Left lung (tissue), 14 donors: ENCODE results near the gene DYRK2. TPM values are rescaled to one million over a fixed set of nuclear protein-coding genes. Genes with fewer than 3 reads are reported as not detected.

ENCODE experiments used
- ATAC-seq: fragments of 200-7000 bp; cut with Tn5 transposase; one replicate; pipeline ENCODE4 v1.9.1; 2020; ENCODE audit warnings: moderate library complexity
- DNase-seq, 4 donors: peaks; one replicate each; pipeline ENCODE4 v3.0.0-alpha.2; 2013 to 2020
- H3K27ac ChIP-seq, 2 donors: fragments of 200-600 bp; sonication (generic) in 1 of 2; one replicate each; pipeline versions ENCODE4 v1.5.0 to v1.8.0; 2020 to 2021
- H3K27me3 ChIP-seq, 2 donors: fragments of 200-600 bp; sonication (generic) in 1 of 2; one replicate each; pipeline versions ENCODE4 v1.5.0 to v1.8.0; 2020 to 2021
- H3K36me3 ChIP-seq, 2 donors: fragments of 200-600 bp; sonication (generic) in 1 of 2; one replicate each; pipeline versions ENCODE4 v1.5.0 to v1.8.0; 2020 to 2021
- H3K4me1 ChIP-seq, 2 donors: fragments of 200-600 bp; one replicate each; pipeline ENCODE4 v1.8.0; 2021
- H3K4me3 ChIP-seq, 2 donors: fragments of 200-600 bp; sonication (generic) in 1 of 2; one replicate each; pipeline versions ENCODE4 v1.5.0 to v1.8.0; 2020 to 2021; ENCODE audit warnings: mild to moderate bottlenecking in 1 of 2
- H3K9me3 ChIP-seq, 2 donors: fragments of 200-600 bp; sonication (generic) in 1 of 2; one replicate each; pipeline versions ENCODE4 v1.5.0 to v1.8.0; 2020 to 2021
- intact Hi-C, 2 donors: fragments of 100-400 bp; cut with DNase I; formaldehyde crosslinking; loops; one replicate each; pipeline versions ENCODE4 v1.11.2 to v1.14.2; 2022
- long read RNA-seq, 12 donors: library from polyadenylated mRNA in 2 of 12; unstranded in 2 of 12; transcript quantifications; one replicate each; pipeline ENCODE4 v2.0.0 and lab custom pipeline, GENCODE V29; 2019 to 2026
- polyA plus RNA-seq, 6 donors: library from polyadenylated mRNA; unstranded; fragments of 120-200 nt; gene quantifications; one replicate each; pipeline ENCODE4 v1.2.1, GENCODE V29; 2013; ENCODE audit not compliant: insufficient read length in 6 of 6
- total RNA-seq, 2 donors: library from RNA; stranded (reverse); fragmentation: NEBNext Ultra II Directional; extraction: Animal tissue kit (Norgen Biotek cat#: 25700); gene quantifications; one replicate each; pipeline ENCODE4 v1.2.1, GENCODE V29; 2021
- TF ChIP-seq, protein P1 (sequence below), 2 donors: fragments of 200-600 bp; sonication (generic) in 1 of 2; IDR thresholded peaks; one replicate each; pipeline versions ENCODE4 v1.5.0 to v1.8.0; 2021; ENCODE audit warnings: antibody characterized with exemption in 2 of 2
- donor health status: DM: no; HTN: yes; CAD: no.
- donor health status: DM: no; HTN: no; CAD: no.

Gene DYRK2
- 10 to 100 TPM; 17.4 to 22.8 TPM for total RNA-seq
- 10 to 100 TPM; 19.1 to 22.7 (median 22.0) TPM for polyA plus RNA-seq
- long read RNA-seq, donor 1, full-length matches to known transcripts = 19 of 19 reads
- long read RNA-seq, donor 1, partial matches to known transcripts = 0 of 19 reads
- long read RNA-seq, donor 1, other reads (novel, unspliced or antisense) = 0 of 19 reads
- long read RNA-seq, donor 2, full-length matches to known transcripts = 9 of 9 reads
- long read RNA-seq, donor 2, partial matches to known transcripts = 0 of 9 reads
- long read RNA-seq, donor 2, other reads (novel, unspliced or antisense) = 0 of 9 reads
- long read RNA-seq, donor 3, full-length matches to known transcripts = 3 of 11 reads
- long read RNA-seq, donor 3, partial matches to known transcripts = 8 of 11 reads
- long read RNA-seq, donor 3, other reads (novel, unspliced or antisense) = 0 of 11 reads
- long read RNA-seq, donor 4, partial matches to known transcripts = 0 of 2 reads
- long read RNA-seq, donor 4, other reads (novel, unspliced or antisense) = 2 of 2 reads
- long read RNA-seq, donor 5, full-length matches to known transcripts = 7 of 7 reads
- long read RNA-seq, donor 5, partial matches to known transcripts = 0 of 7 reads
- long read RNA-seq, donor 5, other reads (novel, unspliced or antisense) = 0 of 7 reads
- long read RNA-seq, donor 6, full-length matches to known transcripts = 4 of 4 reads
- long read RNA-seq, donor 6, partial matches to known transcripts = 0 of 4 reads
- long read RNA-seq, donor 6, other reads (novel, unspliced or antisense) = 0 of 4 reads
- long read RNA-seq, donor 7, full-length matches to known transcripts = 3 of 3 reads
- long read RNA-seq, donor 7, partial matches to known transcripts = 0 of 3 reads
- long read RNA-seq, donor 7, other reads (novel, unspliced or antisense) = 0 of 3 reads
- long read RNA-seq, donor 8, full-length matches to known transcripts = 11 of 11 reads
- long read RNA-seq, donor 8, partial matches to known transcripts = 0 of 11 reads
- long read RNA-seq, donor 8, other reads (novel, unspliced or antisense) = 0 of 11 reads
- long read RNA-seq, donor 9 = 0 reads
- long read RNA-seq, donor 10, partial matches to known transcripts = 0 of 1 reads
- long read RNA-seq, donor 10, other reads (novel, unspliced or antisense) = 1 of 1 reads
- long read RNA-seq, donor 11, full-length matches to known transcripts = 8 of 8 reads
- long read RNA-seq, donor 11, partial matches to known transcripts = 0 of 8 reads
- long read RNA-seq, donor 11, other reads (novel, unspliced or antisense) = 0 of 8 reads
- long read RNA-seq, donor 12, full-length matches to known transcripts = 5 of 5 reads
- long read RNA-seq, donor 12, partial matches to known transcripts = 0 of 5 reads
- long read RNA-seq, donor 12, other reads (novel, unspliced or antisense) = 0 of 5 reads

GRCh38 chr12:67648521-67649260 is at the start of gene DYRK2:
TSS of gene DYRK2 (plus strand) at chr12:67648745. CDS start at chr12:67649134, 389 bp downstream.
- Histone ChIP-seq H3K4me1 (peaks cover 0 to 40% of the 10 kb centered on the region in 2 donors), H3K9me3 (no peaks in the 10 kb centered on the region), H3K4me3 (peak within 1 kb of the TSS; percentile 81 to 84), H3K27ac (peak within 1 kb of the TSS; percentile 91 to 94), H3K27me3 (peaks cover 0 to 18% of the 10 kb centered on the region in 2 donors), H3K36me3 (no peaks in the 10 kb centered on the region)
- ATAC-seq (peak; percentile 81), DNase-seq (peak; percentile 81 to 92 (median 90))
- intact Hi-C loops = no loop called here
- TF ChIP-seq, protein P1, sequence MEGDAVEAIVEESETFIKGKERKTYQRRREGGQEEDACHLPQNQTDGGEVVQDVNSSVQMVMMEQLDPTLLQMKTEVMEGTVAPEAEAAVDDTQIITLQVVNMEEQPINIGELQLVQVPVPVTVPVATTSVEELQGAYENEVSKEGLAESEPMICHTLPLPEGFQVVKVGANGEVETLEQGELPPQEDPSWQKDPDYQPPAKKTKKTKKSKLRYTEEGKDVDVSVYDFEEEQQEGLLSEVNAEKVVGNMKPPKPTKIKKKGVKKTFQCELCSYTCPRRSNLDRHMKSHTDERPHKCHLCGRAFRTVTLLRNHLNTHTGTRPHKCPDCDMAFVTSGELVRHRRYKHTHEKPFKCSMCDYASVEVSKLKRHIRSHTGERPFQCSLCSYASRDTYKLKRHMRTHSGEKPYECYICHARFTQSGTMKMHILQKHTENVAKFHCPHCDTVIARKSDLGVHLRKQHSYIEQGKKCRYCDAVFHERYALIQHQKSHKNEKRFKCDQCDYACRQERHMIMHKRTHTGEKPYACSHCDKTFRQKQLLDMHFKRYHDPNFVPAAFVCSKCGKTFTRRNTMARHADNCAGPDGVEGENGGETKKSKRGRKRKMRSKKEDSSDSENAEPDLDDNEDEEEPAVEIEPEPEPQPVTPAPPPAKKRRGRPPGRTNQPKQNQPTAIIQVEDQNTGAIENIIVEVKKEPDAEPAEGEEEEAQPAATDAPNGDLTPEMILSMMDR (IDR thresholded peaks at IDR 0.05) = no peak

DNA sequence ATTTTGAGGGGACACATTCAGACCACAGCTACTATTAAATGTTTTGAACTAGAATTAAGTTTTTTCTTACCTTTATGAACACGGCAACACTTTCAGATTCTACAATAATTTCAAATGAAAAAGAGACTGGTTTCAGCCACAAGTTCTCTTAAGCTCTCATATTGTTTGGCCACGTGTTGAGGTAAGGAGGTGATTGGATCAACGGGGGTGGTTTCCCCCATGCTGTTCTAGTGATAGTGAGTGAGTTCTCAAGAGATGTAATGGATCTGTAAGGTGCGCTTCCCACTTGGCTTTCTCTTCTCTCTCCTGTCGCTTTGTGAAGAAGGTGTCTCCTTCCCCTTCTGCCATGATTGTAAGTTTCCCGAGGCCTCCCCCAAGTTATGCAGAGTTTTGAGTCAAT is 48.9 kb upstream of the DYRK2 start:
- DNase-seq (no peak), ATAC-seq (no peak)
- H3K27ac ChIP-seq = no peak overlapping the region
- no peak overlapping the region for H3K4me3 ChIP-seq
- intact Hi-C loops = no loop called here
- no peaks in the 10 kb centered on the region for H3K4me1 ChIP-seq
- H3K36me3 ChIP-seq = no peaks in the 10 kb centered on the region
- TF ChIP-seq, protein P1 (IDR thresholded peaks at IDR 0.05) = no peak
- H3K9me3 ChIP-seq = no peaks in the 10 kb centered on the region
- H3K27me3 ChIP-seq = no peaks in the 10 kb centered on the region

GRCh38 chr12:67601126-67601525 is 47.4 kb upstream of the DYRK2 start:
- intact Hi-C loops = no loop called here

DNA sequence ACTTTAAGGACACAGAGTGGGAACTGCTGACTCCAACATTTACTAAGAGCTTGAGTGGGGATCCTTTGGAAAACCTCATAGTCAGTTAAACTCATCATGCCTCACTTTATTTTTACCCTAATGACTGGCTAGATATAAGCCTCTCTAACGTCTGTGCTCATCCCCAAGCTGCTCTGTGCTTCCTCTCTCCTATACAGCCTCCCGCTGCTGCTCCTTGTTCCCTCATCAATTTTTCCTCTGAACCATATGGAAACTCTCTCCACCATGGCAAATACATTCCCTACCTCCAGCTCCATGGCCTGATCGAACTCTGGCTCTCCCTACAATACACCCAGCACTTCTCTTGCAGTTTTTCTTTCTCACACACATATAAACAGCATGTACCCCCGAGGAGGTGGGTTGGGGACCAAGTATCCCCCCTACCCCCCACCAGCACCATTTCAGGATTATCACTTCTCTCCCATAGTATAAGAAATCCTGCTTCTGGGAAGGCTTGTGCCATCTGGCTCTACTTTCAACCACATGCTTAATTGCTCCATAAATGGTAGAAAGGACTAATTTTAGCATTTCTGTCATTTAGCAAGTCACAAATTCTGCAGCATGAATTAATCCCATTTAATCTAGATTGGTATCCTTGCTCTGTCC is 39.2 kb upstream of the DYRK2 start:
- Histone ChIP-seq H3K9me3 (no peaks in the 10 kb centered on the region), H3K4me3 (no peak overlapping the region), H3K36me3 (no peaks in the 10 kb centered on the region), H3K4me1 (no peaks in the 10 kb centered on the region), H3K27ac (no peak overlapping the region), H3K27me3 (no peaks in the 10 kb centered on the region)
- no peak for ATAC-seq
- no peak for DNase-seq
- intact Hi-C loops = no loop called here
- TF ChIP-seq, protein P1 (IDR thresholded peaks at IDR 0.05) = no peak

More at GRCh38 chr12:67601126-67601525, 47.4 kb upstream of the DYRK2 start:
- Histone ChIP-seq H3K27ac (no peak overlapping the region), H3K4me1 (no peaks in the 10 kb centered on the region), H3K9me3 (no peaks in the 10 kb centered on the region), H3K4me3 (no peak overlapping the region), H3K36me3 (no peaks in the 10 kb centered on the region), H3K27me3 (no peaks in the 10 kb centered on the region)
- TF ChIP-seq, protein P1 (IDR thresholded peaks at IDR 0.05) = no peak
- ATAC-seq (no peak), DNase-seq (no peak)
